NCI-H146 (cell line): ENCODE data around the gene KIF9.
"Not testable (repeated sequence)": the region's sequence is repeated elsewhere in the genome, so short reads cannot be mapped to it uniquely, and the experiment has no call there.

Source experiments
- DNase-seq: peaks from one replicate; lab custom pipeline; 2025; lab: John Stamatoyannopoulos, UW

KIF9 gene

DNA sequence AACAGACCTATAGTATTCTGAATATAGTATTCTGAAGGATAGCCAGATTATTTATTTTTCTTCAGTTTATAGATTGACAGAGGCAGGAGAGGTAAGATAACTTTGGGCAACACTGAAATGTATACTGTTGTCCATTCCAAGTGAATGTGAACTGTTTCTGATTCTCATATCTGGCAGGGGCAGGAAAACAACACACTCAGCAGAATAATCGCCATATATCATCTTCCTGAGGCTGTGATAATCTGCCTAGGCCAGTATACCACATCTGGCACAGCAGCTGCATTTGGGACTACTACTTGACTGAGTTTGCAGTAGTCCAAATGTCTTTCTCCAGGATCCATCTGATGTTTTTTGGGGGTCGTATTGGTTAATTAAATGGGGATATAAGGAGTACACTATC, 96.3 kb downstream of the KIF9 start:
- no peak for DNase-seq

GRCh38 chr3:47181685-47182084, 100.9 kb downstream of the KIF9 start:
- DNase-seq, result not testable (repeated sequence)

DNA sequence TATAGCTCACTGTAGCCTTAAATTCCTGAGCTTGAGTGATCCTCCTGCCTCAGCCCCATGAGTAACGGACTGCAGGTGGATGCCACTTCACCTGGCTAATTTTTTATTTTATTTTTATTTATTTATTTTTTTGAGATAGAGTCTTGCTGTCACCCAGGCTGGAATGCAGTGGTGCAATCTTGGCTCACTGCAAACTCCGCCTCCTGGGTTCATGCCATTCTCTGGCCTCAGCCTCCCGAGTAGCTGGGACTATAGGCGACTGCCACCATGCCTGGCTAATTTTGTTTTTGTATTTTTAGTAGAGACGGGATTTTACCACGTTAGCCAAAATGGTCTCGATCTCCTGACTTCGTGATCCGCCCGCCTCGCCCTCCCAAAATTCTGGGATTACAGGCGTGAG, 102.6 kb downstream of the KIF9 start:
- not testable (repeated sequence) for DNase-seq
